Brain microvascular endothelial cell (primary cell): ENCODE data around the gene SERPINA10.
"Not testable (repeated sequence)": the region's sequence is repeated elsewhere in the genome, so short reads cannot be mapped to it uniquely, and the experiment has no call there.

Source experiments
- DNase-seq: peaks from one replicate; pipeline ENCODE4 v3.0.0-alpha.2; 2020
- H3K27ac ChIP-seq: fragments of 250-450 bp; sonication (Bioruptor Pico); 2 replicates; pipeline ENCODE4 v1.5.1; 2020; ENCODE audit warnings: mild to moderate bottlenecking, moderate library complexity
- H3K27me3 ChIP-seq: fragments of 250-450 bp; sonication (Bioruptor Pico); replicated peaks from 2 replicates; pipeline ENCODE4 v1.5.1; 2020; ENCODE audit warnings: mild to moderate bottlenecking
- H3K36me3 ChIP-seq: fragments of 250-450 bp; sonication (Bioruptor Pico); replicated peaks from 2 replicates; pipeline ENCODE4 v1.5.1; 2020; ENCODE audit warnings: mild to moderate bottlenecking
- H3K4me3 ChIP-seq: 2 replicates; pipeline ENCODE4 v1.5.1; 2011; ENCODE audit warnings: low read depth, mild to moderate bottlenecking, control low read depth, low read length, moderate library complexity
- CTCF ChIP-seq: IDR thresholded peaks from 2 replicates; pipeline ENCODE4 v1.5.1; 2011; ENCODE audit warnings: low read depth, mild to moderate bottlenecking, moderate library complexity, low read length, control low read depth, inconsistent platforms; ENCODE audit errors: missing control alignments
- in situ Hi-C: cut with HindIII; loops from 2 replicates; pipeline ENCODE4 v1.10.0; 2017; ENCODE audit warnings: low sequenced_read_pairs, low pct_ligation_motif_present

SERPINA10 gene

GRCh38 chr14:94285158-94285557, 7.9 kb downstream of the SERPINA10 start:
- H3K27ac ChIP-seq = no peak overlapping the region
- TF ChIP-seq CTCF = no peak
- in situ Hi-C loops = no loop called here
- no peaks in the 10 kb centered on the region for H3K27me3 ChIP-seq
- no peaks in the 10 kb centered on the region for H3K36me3 ChIP-seq
- no peak for DNase-seq
- H3K4me3 ChIP-seq = no peak overlapping the region

- H3K36me3 ChIP-seq = no peaks in the 10 kb centered on the region
- no peak overlapping the region for H3K4me3 ChIP-seq
- in situ Hi-C loops = no loop called here
- no peak for DNase-seq
- TF ChIP-seq CTCF = no peak
- H3K27me3 ChIP-seq = no peaks in the 10 kb centered on the region
- no peak overlapping the region for H3K27ac ChIP-seq
These were observed 8.8 kb downstream of the SERPINA10 start for GRCh38 chr14:94284221-94284620.

GRCh38 chr14:94282991-94283723, 9.9 kb downstream of the SERPINA10 start:
- Histone ChIP-seq H3K36me3 (no peaks in the 10 kb centered on the region), H3K27me3 (no peaks in the 10 kb centered on the region), H3K4me3 (no peak overlapping the region), H3K27ac (no peak overlapping the region)
- DNase-seq = no peak
- in situ Hi-C loops = no loop called here
- no peak for TF ChIP-seq CTCF

- no peak for TF ChIP-seq CTCF
- DNase-seq = no peak
- Histone ChIP-seq H3K27me3 (no peaks in the 10 kb centered on the region), H3K27ac (no peak overlapping the region), H3K4me3 (no peak overlapping the region), H3K36me3 (no peaks in the 10 kb centered on the region)
- in situ Hi-C loops = no loop called here
These were observed 14.3 kb downstream of the SERPINA10 start for GRCh38 chr14:94278731-94279130.

- H3K27me3 ChIP-seq, H3K27ac ChIP-seq, DNase-seq, H3K36me3 ChIP-seq, H3K4me3 ChIP-seq, in situ Hi-C loops: not testable (repeated sequence)
These were observed 16.0 kb downstream of the SERPINA10 start for GRCh38 chr14:94276898-94277561.

- Histone ChIP-seq H3K27me3 (no peaks in the 10 kb centered on the region), H3K4me3 (no peak overlapping the region), H3K27ac (no peak overlapping the region), H3K36me3 (no peaks in the 10 kb centered on the region)
- no peak for DNase-seq
- in situ Hi-C loops = no loop called here
- no peak for TF ChIP-seq CTCF
These were observed 23.9 kb downstream of the SERPINA10 start for GRCh38 chr14:94269156-94269555.

- DNase-seq, in situ Hi-C loops, H3K4me3 ChIP-seq, H3K36me3 ChIP-seq, H3K27me3 ChIP-seq, H3K27ac ChIP-seq: not testable (repeated sequence)
These were observed 24.5 kb downstream of the SERPINA10 start for GRCh38 chr14:94268582-94268981.
